Astrocyte of the spinal cord (primary cell): Measurements from ENCODE around the gene SSTR4.

Experiments used
- DNase-seq: peaks from one replicate; pipeline ENCODE4 v3.0.0; 2011; ENCODE audit warnings: low read depth, low spot score
- H3K4me3 ChIP-seq: 2 replicates; pipeline ENCODE4 v1.5.1; 2011; ENCODE audit warnings: low read depth, mild to moderate bottlenecking, low read length, moderate library complexity
- in situ Hi-C: cut with HindIII; loops from 2 replicates; pipeline ENCODE4 v1.10.0; 2017; ENCODE audit warnings: low sequenced_read_pairs
- TF ChIP-seq, protein P1 (sequence below): IDR thresholded peaks from 2 replicates; pipeline ENCODE4 v1.5.1; 2012; ENCODE audit warnings: low read depth, mild to moderate bottlenecking, low read length, inconsistent platforms

The SSTR4 gene

DNA sequence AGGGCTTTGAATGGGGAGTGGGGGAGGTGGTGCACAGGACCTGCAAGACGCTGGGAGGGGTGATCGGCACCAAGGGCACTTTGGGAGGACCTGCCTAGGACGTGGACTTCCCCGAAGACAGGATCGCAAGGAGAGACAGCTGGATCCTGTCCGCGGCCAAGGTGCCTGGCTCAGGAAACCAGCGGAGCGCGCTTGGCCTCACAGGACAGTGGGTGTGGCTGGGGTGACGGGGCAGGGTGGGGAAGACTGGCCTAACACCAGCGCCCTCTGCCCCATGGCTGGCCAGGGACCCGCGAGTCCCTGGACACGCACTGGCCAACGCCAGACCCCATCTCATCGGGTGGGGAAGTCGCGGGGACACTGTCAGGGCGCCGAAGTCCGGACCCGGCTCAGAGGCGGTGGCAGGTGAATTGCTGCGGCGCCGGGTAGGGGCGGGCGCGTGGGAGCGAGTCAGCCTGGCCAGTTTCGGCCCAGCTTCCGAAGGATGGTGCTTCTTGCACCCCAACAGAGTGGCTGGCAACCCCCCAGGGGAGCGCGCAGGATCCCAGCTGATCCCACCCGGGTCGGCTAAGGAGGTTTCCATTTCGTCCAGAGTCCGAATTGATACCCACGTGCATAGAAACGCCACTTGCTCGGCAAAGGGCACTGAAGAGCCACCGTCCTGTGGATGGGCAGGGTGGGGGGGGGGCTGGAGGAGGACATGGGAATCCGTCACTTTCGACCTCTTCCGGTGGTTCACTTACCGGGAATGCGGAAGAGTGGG is 15.1 kb downstream of the SSTR4 start:
- TF ChIP-seq, protein P1, sequence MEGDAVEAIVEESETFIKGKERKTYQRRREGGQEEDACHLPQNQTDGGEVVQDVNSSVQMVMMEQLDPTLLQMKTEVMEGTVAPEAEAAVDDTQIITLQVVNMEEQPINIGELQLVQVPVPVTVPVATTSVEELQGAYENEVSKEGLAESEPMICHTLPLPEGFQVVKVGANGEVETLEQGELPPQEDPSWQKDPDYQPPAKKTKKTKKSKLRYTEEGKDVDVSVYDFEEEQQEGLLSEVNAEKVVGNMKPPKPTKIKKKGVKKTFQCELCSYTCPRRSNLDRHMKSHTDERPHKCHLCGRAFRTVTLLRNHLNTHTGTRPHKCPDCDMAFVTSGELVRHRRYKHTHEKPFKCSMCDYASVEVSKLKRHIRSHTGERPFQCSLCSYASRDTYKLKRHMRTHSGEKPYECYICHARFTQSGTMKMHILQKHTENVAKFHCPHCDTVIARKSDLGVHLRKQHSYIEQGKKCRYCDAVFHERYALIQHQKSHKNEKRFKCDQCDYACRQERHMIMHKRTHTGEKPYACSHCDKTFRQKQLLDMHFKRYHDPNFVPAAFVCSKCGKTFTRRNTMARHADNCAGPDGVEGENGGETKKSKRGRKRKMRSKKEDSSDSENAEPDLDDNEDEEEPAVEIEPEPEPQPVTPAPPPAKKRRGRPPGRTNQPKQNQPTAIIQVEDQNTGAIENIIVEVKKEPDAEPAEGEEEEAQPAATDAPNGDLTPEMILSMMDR = no peak
- in situ Hi-C loops = no loop called here
- peak; percentile 24 for DNase-seq
- H3K4me3 ChIP-seq = peak overlapping the region; percentile 44

DNA sequence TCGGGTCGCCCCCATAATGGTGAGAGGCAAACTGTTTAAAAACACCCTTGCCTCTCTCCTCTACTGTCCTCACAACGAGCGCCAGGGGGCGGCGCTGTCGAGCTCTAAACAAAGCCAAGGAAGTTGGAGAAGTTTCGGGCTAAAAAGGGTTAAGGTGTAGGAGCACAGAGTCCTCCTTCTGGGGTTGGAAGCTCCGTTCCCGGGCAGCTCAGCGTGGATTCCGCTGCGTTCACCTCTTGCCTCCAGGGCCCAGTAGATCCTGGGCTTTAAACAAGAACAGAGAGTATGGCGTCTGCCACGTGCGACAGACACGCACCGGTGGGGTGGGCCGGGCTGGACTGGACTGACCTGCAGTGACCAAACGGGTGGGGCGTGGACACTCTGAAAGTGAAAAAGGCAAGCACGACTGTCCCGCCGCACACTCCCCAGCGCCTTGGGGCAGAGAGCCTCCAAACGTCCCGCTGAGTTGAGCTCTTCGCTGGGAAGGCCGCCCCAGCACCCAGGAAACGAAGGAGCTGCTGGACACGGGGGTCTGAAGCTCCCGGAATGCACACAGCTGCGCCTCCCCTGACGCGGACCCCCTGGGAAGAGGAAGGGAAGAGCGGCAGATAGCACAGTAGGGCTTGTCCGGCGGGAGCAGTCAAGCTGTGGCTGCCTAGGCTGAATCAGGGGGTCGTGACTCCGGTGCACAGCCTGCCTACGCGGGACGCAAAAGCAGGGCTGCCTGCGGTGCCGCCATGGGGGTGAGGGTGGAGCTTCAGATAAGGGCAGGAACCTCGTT is 15.9 kb downstream of the SSTR4 start:
- peak overlapping the region; percentile 44 for H3K4me3 ChIP-seq
- peak; percentile 88 for DNase-seq
- in situ Hi-C loops = no loop called here
- TF ChIP-seq, protein P1 = peak; percentile 79

DNA sequence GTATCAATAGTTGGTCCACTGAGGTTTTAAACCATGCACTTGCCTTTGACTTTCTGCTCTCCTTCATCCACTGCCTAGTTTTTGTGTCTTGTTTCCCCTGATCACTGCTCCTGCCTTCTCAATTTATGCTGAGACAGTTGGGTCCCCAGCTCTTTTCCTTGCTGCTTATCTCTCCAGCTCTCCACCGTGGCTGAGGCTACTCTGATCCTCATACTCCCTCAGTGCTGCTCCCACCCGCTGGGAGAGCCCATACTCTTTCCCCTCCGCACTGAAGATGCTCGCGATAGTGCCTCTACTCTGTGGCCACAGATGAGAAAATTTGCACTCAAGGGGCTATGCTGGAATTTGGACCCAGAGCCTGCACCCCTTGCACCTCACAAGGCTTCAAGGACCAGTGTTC is 17.8 kb downstream of the SSTR4 start:
- no peak for DNase-seq
- no peak overlapping the region for H3K4me3 ChIP-seq
- TF ChIP-seq, protein P1 = no peak
- in situ Hi-C loops = no loop called here

DNA sequence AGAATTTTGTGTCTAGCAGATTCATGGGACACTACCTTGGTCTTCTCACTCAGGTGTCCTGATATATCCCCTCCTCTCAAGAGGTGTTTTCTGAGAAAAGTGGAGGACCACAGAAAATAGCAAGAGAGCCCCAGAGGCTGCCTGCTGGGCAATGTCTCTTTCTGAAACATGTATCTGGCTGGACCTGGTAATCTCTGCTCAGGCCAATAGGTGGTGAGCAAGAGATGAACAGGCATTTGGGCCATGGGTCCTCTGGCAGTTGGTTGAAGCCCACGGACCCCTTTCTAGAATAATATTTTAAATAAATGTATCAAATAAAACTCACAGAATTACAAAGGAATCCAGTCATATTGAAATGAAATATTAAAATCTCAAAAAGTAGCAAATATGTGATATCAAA is 23.1 kb downstream of the SSTR4 start:
- H3K4me3 ChIP-seq = no peak overlapping the region
- DNase-seq = no peak
- TF ChIP-seq, protein P1 = no peak
- in situ Hi-C loops = no loop called here

DNA sequence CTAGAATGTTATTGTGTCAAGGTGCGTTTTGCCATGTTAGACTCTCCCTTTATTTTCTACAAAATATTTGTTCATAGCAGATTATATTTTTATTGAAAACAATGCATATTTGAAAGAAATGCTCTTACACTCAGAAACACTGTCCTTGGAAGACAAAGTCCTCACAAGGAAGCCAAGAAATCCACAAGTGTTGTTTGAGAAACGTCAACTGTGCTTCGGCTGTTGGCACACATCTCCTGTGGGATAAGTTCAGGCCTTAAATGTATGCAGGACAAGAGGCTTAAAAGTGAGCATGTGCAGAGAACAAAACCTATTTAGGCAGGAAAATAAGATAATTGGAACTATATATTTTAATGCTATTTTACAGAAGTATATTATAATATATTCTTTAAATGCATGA is 23.9 kb downstream of the SSTR4 start:
- TF ChIP-seq, protein P1 = no peak
- no peak for DNase-seq
- in situ Hi-C loops = no loop called here
- H3K4me3 ChIP-seq = no peak overlapping the region

DNA sequence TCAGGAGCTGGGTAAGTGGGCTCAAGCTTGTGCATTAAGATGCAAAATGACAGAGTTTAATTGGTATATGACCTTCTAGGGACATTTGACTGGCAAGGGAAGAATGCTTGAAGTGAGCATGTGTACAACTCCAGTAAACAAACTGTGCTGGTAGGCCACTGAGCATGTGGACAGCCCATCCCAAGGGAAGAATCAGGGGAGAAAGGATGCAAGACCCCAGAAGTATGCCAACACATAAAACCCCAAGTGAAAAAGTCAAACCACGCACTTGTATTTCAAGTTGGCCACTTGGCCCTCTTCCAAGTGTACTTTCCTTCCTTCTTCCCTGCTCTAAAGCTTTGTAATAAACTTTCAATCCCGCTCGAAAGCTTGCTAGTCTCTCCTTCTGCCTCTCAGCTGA is 24.7 kb downstream of the SSTR4 start:
- TF ChIP-seq, protein P1 = no peak
- H3K4me3 ChIP-seq = no peak overlapping the region
- in situ Hi-C loops = no loop called here
- DNase-seq = no peak
